Cardiac fibroblast (primary cell): ENCODE data around the gene HOXD9.

Experiments used
- DNase-seq, 2 donors: peaks; one replicate each; pipeline versions ENCODE4 v3.0.0 to v3.0.0-alpha.2; 2010; ENCODE audit warnings: low read depth in 2 of 2
- H3K4me3 ChIP-seq, 2 donors: replicated peaks in 1 of 2; 1 replicate in 1 of 2; 2 replicates in 1 of 2; pipeline ENCODE4 v1.5.1; 2011; ENCODE audit warnings: low read depth in 2 of 2, low read length in 2 of 2, mild to moderate bottlenecking in 2 of 2, moderate library complexity in 1 of 2
- CTCF ChIP-seq: IDR thresholded peaks from one replicate; pipeline ENCODE4 v1.5.1; 2011; ENCODE audit warnings: low read depth, mild to moderate bottlenecking, low read length, inconsistent platforms

The HOXD9 gene

GRCh38 chr2:176167398-176167797, 44.9 kb downstream of the HOXD9 start:
- H3K4me3 ChIP-seq: no peak overlapping the region
- no peak for DNase-seq
- no peak for TF ChIP-seq CTCF

- no peak for TF ChIP-seq CTCF
- no peak for DNase-seq
These were observed 46.7 kb downstream of the HOXD9 start for GRCh38 chr2:176169181-176169580.

GRCh38 chr2:176169711-176170110, 47.2 kb downstream of the HOXD9 start:
- DNase-seq: no peak
- TF ChIP-seq CTCF: no peak
- no peak overlapping the region for H3K4me3 ChIP-seq

More at GRCh38 chr2:176169181-176169580, 46.7 kb downstream of the HOXD9 start:
- no peak overlapping the region for H3K4me3 ChIP-seq

- no peak overlapping the region for H3K4me3 ChIP-seq
- DNase-seq: no peak
- no peak for TF ChIP-seq CTCF
These were observed 48.2 kb downstream of the HOXD9 start for GRCh38 chr2:176170602-176171305.

GRCh38 chr2:176171351-176172006, 49.0 kb downstream of the HOXD9 start:
- no peak for TF ChIP-seq CTCF
- no peak overlapping the region for H3K4me3 ChIP-seq
- DNase-seq: no peak

- no peak for TF ChIP-seq CTCF
- DNase-seq: no peak
- no peak overlapping the region for H3K4me3 ChIP-seq
These were observed 49.7 kb downstream of the HOXD9 start for GRCh38 chr2:176172007-176172894.
